Esophagus muscularis mucosa (tissue), 3 donors: Measurements from ENCODE around the gene COL19A1.

Experiments used
- POLR2A ChIP-seq: fragments of 450-650 bp; IDR thresholded peaks from one replicate; pipeline ENCODE4 v1.6.1; 2017; ENCODE audit warnings: antibody characterized with exemption, moderate library complexity, mild to moderate bottlenecking, low read depth
- TF ChIP-seq, protein P1 (sequence below), 3 experiments: fragments of 200-600 bp in 2 of 3; fragments of 450-650 bp in 1 of 3; sonication (generic) in 2 of 3; IDR thresholded peaks; one replicate each; pipeline ENCODE4 v1.5.1; 2017 to 2019; ENCODE audit warnings: antibody characterized with exemption in 3 of 3, mild to moderate bottlenecking in 2 of 3, moderate library complexity in 1 of 3

DNA sequence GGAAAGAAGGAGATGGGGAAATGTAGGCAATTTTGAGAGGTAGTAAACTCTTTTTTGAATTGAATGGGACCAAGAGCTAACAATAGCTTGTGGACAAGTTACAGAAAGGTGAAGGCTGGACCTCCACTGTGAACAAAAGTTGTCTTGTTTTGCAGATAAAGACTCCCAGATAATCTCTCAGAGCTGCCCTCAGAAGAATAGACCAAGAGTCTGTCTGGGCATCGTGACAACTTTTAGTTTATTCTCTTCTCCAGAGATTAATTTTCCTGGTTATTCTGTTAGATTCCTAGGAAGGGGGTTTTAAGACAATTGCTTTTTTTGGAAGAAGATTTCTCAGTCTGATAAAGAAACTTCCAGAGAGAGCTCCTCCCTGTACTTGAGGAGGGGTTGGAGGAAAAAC, 161.9 kb downstream of the COL19A1 start:
- TF ChIP-seq, protein P1, sequence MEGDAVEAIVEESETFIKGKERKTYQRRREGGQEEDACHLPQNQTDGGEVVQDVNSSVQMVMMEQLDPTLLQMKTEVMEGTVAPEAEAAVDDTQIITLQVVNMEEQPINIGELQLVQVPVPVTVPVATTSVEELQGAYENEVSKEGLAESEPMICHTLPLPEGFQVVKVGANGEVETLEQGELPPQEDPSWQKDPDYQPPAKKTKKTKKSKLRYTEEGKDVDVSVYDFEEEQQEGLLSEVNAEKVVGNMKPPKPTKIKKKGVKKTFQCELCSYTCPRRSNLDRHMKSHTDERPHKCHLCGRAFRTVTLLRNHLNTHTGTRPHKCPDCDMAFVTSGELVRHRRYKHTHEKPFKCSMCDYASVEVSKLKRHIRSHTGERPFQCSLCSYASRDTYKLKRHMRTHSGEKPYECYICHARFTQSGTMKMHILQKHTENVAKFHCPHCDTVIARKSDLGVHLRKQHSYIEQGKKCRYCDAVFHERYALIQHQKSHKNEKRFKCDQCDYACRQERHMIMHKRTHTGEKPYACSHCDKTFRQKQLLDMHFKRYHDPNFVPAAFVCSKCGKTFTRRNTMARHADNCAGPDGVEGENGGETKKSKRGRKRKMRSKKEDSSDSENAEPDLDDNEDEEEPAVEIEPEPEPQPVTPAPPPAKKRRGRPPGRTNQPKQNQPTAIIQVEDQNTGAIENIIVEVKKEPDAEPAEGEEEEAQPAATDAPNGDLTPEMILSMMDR (IDR thresholded peaks at IDR 0.05) = no peak
- TF ChIP-seq POLR2A = no peak
